C4-2B (cell line): ENCODE data around the gene CBX7.

Experiments
- CTCF ChIP-seq: fragments of 450-650 bp; conservative IDR thresholded peaks from 2 replicates; pipeline ENCODE4 v1.5.1; 2017; ENCODE audit warnings: mild to moderate bottlenecking
- ZFX ChIP-seq: fragments of 450-650 bp; IDR thresholded peaks from 2 replicates; pipeline ENCODE4 v1.6.1; 2017

- TF ChIP-seq CTCF (no peak), ZFX (no peak)
These were observed 3.5 kb downstream of the CBX7 start for GRCh38 chr22:39148727-39149535.
